ENCODE results near the gene SRGAP2C.
"Not testable (repeated sequence)": the region's sequence is repeated elsewhere in the genome, so short reads cannot be mapped to it uniquely, and the experiment has no call there.

The SRGAP2C gene

DNA sequence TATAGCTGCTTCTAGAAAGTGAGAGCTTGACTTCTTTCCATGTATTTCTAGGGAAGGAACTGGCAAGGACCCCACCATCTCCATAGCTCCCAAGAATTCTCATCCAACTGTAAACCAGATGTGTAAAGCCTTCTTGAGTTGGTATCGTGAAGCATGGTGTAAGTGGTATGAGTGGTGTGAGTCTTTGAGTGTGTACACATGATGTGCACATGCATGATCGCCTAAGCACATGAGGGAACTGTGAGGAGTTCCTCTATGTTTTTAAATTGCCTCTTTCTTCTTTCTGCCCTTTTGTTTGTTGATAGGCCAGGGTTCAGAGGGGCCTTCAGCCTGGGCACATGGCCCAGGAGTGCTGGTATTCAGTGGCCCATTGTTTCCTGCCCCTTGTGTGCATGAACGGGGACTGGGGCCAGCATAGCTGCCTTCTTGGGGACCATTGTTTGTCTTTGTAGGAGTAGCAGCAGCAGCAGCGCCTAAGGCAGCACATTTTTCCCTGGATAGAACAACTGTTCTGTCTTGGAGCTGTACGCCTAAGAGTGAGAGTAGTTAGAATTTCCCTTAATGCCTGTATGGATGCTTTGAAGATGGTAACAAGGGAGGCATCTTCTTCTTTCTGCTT, 96.0 kb downstream of the SRGAP2C start:
- DNase-seq = not testable (repeated sequence)

DNA sequence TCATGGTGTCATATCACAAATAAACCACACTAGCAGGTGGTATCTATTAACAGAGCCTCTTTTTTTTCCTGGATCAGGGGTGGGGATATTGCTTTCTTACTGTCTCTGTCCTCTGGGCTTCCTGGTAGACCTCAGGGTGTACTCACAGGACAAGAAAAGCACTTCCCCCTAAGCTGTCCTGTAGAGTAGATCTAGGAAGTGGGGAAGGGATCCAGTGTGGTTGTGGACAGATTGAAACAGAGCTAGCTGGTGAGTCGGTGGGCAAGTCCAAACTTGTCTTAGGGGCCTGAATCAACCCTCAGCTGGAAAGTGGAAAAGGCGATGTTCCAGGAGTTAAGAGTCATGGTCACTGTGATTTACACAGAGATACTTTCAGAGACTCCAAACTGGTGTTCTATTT, 96.7 kb downstream of the SRGAP2C start:
- DNase-seq = not testable (repeated sequence)

DNA sequence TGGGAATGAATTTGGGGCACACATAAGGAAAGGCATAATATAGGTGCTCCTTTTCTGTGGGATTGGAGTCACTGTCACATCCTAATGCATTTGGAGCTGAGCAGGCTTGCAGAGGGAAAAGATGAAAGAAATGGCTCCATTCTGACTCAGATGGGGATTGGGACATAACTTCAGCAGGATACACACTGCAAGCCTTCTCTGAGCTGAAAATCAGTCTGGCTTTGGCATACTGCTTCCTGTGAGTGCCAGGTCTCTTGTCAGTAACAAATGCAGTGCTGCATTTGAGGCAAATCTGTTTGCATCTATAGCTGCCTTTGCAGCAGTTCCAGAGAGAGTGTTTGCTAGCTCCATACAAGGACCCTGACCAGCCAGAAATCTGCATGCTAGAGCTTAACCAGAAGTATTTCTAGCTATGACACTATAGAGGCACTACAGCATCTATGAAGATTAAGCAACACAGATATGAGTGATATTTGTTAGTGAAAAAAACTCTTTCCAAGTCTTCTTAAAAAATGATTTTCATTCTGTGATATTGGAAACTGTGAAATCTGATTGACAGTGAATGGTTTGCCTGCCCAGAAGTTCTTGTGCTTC, 98.9 kb downstream of the SRGAP2C start:
- DNase-seq = not testable (repeated sequence)

DNA sequence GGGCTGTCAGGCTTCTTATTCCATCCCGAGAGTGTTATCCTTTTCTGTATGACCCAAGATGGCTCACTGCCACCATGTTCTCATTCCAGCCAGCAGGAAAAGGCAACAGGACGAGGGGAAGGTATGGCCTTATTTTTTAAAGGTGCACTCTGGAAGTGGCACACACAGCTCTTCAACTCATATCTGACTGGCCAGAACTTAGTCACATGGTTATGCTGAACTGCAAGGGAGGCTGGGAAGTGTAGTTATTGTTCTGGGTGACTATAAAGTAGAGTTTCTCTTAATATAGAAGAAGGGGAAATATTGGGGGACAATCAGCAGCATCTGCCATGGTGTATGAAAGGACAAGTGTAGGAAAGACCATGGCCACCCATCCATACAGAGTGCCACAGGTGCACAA, 107.8 kb downstream of the SRGAP2C start:
- DNase-seq = not testable (repeated sequence)

DNA sequence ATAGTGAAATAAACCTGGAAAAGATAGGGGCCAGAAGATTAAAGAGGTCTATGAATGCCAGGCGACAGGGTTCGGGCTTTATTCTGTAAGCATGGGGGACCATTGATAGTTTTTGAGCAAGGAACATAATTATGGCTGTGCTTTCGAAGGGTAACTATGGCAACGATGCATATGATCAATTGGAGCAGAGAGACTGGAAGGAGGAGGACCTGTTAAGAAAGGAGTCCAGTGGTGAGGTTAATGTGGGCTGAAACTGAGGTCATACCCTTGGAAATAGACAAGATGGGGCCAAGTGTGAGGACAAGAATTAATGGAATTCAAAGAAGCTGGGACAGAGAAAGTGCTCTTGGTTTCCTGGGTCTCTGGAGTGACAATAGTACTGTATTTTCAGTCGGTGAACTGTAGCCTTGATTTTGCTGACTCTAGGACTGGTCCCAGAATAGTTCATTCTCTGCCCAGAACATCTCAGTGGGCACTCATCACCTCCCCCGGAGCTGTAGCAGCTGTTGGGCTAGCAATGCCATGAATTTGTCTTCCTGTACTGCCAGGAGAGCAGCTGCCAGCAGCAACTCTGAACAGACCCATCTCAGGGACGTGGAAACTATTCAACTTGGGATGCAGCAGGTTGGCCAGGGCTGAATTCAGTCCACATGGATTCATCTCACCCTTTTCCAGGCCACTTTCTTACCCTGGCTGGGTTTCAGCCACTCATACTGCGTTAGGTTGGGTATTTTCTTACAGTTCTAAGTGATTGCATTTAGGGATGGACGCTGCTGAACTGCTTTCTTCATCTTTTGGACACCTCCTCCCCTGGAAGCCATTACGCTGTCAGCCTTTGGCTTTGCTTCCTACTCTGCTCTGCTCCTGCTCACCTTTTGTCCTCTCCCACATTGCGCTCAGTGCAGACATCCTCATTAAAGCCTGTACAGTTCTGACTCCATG, 108.8 kb downstream of the SRGAP2C start:
- not testable (repeated sequence) for DNase-seq

DNA sequence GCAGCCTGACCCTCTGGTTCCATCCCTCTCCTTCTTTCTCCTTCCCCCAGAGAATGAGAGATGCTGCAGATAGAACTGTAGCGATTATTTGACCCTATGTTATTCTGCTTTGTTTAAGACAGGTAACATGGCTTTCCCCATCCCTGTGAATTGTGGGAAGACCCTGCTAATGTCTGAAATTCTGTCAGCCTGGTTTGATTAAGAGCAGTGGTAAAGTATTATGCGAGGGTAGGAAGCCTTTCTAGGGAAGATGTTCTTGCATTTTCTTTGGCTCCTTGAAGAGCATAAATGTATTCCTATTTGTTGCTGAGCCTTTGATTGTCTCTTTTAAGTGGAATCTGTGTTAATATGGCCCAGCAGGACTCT, 109.4 kb downstream of the SRGAP2C start:
- not testable (repeated sequence) for DNase-seq

DNA sequence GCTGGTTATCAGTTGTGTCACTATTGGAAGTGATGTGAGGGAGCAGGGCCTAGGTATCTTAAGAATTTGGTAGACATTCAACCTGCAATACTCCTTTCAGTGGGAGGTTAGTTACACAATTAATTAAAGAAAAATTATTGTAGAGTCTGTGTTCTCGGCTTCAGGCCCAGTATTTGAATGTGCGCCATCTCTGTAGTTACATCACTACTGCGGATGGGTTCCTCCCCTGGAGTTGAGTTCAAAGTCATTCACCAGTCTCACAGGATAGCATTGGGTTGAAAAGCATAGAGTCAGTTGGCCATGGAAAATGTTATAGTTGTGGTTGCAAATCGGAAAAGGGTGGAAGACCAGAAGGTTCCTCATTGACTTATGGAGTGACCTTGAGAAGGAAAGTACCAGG, 111.8 kb downstream of the SRGAP2C start:
- DNase-seq = not testable (repeated sequence)

DNA sequence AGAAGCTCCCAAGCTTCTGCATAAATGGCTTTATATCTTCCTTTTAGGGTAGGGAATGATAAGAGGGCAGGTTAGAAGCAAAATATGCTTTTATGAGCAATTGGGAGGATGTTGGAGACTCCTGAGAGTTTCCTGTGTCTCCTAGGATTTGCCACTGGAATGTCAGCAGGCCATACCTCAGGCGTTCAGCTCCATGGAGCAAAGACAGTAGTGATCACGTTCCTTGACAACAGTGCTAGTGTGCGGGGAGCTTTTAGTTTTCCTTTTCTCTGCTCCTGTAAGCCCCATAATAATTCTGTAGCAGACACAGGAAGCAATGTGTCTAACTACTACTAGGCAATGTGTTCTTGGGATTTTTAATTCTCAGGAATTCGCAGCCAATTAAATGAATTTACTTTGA, 113.8 kb downstream of the SRGAP2C start:
- DNase-seq = not testable (repeated sequence)

DNA sequence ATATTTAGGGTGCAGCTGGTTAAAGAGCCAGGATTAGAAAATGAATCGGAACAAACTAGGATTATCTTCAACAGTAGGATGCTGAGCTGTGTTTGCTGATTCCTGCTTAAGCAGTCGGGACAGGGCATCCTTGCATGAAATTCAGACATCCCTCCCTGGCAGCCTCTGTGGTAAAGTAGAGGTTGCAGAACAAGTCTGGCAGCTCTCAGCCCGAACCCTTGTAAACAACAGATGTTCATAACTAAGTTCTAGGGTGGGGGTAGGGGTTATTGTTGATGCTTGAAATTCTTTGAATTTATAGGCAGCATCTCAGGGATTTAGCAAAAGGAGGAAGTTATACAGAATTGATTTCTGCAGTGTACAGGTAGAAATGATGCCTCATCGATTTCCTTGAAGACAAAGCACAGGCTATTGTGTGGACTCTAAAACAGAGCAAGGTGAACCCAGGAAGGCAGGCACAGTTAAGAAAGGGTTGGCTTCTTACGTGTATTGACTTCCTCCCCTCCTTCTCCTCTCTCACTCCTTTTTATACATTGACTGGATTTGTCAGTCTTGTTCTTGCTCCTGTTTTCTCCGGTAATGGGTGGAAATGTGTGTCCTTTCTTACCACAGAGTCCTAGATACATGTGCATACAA, 114.9 kb downstream of the SRGAP2C start:
- not testable (repeated sequence) for DNase-seq

DNA sequence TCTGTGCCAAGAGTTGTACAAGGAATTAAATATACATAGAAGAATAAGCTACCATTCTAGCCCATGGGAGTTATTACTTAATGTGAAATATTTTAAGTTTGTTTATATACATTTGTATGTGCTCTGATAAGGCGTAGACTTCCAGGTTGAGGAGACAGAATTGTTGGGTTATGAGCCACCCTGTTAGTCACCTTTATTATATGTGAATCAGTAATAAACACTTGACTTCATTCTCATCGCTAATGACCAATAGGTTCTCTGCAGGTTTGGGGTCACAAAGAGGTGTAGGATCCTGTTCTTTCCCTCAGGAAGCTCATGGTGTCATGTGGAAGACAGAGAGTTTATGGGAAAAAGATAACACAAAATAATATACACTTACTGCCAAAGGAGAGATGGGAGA, 117.1 kb downstream of the SRGAP2C start:
- DNase-seq = not testable (repeated sequence)

DNA sequence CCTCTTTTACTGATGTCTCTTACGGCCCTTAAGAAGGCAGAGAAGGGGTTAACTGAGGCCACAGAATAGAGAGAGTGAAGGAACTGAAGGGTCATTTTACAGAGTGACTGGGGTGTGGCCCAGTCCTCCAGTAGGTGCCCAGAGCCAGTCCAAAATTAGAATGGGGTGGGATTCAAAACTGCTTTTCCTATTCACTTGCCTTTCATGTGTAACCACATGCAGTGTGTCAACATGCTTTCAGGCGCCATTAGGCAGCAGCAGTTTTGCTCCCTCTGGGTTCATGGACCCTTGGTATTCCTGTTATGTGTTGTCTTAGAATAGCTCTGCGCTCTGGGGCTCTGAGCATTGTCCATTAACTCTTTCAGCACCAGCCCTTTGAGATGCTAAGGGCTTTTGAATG, 123.0 kb downstream of the SRGAP2C start:
- not testable (repeated sequence) for DNase-seq

DNA sequence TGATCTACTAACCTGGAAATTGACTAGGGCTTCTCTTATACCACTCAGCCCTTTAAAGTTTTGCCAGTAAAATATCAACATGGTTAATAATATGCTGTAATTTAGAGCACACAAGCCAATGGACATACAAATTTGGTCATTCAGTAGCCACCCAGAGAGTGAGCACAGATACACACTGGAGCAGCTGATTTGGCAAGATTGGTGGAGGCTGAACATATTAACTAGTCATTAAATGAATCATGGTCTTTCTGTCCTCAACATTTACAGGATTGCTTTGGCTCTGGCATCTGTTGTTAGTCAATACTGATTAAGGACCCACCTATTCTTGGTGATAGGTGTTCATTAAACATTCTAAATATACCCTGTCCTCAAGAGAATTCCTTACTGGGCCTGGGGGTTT, 130.7 kb downstream of the SRGAP2C start:
- not testable (repeated sequence) for DNase-seq

DNA sequence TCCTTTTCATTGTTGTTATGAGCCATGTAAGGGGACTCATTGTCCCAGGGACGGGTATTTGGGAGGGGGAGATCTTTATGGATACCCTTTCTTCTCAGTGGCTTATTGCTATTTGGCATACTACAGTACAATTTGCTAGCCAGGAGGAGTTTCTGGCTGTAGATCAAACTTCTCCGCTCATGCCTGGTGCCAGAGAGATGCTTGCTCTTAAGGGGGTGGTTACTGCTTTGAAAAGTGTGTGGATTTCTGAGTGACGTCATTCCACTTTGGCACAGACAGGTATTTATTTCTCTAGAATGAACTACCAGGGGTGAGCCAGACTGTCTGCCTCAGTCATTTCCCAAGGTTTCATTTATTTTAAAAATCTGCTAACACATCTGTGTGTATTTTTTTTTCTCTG, 131.3 kb downstream of the SRGAP2C start:
- DNase-seq = not testable (repeated sequence)

DNA sequence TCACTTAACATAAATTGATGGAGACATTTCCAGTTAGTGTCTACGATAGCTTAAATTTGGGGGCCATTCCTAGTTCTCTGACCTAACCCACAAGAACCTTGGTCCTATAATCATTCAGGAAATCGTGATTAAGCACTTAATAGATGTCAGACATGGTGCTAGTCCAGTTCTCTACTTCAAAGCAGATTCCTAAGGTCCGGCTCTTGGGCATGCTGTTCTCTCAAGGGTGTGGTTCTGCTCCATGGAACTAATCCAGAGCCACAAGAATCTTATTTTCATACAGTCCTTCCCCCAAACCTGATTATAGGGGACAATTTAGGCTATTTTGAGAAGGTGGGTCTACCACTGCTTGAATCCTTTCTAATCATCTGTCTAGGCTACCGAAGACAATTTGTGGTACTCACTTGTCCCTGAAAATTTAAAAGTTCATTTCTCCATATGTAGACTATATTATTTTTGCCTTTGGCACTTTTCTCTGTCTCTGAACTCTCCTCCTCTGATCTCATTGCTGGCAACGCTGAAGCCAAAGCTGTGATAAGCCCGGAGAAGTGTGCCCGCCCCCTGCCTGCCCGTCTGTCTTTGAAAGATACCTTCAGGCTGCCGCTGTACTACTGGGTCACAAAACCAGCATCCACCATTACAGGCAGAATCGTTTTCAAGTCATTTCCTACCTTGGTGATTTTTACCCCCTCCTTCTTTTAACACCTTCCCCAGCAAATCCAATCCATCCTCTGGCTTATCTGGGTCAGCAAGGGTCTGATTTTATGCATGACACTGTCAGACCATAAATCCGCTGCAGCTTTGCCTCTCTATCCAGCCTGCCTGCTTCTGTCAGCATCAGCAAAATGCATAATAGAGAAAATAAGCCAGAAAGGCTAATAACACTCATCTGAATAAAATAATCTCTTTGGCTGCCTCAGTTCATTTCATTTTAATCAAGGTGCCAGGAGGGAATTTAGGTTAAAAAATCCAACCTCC, 133.0 kb downstream of the SRGAP2C start:
- DNase-seq = not testable (repeated sequence)

DNA sequence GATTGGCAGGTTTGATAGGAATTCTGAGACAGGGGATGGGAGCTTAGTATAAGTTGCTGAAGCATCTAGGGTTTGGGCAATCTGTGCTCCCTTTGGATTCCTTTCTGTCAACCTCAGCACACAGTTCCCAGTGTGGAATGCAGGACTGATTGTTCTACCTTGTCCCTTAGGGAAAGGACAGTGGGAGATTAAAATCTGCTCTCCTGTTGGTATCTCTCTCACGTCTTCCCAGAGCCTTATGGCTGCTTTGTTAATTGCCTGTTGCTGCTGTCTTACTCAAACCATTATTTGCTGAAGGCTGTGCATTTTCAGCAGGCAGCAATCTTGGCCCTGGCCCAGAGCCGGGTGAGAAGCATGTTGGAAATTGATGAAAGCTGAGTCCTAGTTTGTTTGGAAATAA, 133.9 kb downstream of the SRGAP2C start:
- DNase-seq = not testable (repeated sequence)

DNA sequence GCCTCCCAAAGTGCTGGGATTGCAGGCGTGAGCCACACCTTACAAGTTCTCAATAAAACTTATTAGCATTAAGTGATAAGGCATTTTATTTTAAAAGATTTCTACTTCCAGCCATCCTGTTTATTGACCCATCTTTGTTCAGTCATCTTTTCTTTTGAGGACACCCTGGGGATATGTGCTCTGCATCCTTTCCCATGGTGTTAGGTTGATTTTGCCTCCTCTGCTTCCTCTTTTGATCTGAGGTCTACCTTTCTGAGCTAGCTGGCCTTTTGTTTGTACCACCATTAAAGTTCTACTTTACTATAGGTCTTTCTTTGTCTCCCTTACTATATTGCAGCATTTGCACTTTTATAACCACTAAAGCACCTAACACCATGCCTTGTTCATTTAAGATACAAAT, 136.9 kb downstream of the SRGAP2C start:
- DNase-seq = not testable (repeated sequence)

DNA sequence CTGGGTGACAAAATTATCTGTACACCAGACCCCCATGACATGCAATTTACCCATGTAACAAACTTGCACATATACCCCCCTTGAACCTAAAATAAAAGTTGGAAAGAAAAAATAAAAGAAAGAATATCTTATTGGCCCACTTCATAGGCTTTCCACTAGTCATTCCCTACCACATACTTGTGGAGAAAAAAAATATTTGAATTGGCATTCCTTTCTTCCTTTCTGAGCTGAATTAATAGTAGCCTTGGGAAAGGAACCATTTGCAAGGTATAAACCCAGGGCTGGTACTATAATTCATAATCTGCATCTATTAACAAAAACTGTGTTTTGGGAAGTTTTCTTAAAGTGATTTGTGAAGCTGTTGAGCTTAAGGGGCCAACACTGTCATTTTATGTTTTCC, 140.0 kb downstream of the SRGAP2C start:
- DNase-seq = not testable (repeated sequence)

DNA sequence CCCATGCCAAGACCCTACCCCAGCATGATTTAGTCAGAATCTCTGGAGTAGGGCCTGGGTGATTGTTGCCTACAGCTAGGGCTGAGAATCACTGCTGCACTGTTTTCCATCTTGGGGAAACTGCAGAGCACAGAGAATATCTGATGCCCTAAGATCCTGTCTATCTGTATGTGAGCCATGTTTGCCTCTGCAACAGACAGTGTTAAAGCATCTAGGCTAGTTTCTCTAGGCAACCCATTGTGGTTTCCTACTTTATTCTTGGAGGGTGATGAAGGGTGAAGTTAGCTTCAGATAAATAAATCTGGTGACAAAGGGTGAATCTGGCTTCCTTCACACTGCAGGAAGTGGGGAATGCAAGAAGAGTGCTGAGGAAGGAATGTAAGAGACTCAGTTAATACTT, 147.4 kb downstream of the SRGAP2C start:
- DNase-seq = not testable (repeated sequence)

DNA sequence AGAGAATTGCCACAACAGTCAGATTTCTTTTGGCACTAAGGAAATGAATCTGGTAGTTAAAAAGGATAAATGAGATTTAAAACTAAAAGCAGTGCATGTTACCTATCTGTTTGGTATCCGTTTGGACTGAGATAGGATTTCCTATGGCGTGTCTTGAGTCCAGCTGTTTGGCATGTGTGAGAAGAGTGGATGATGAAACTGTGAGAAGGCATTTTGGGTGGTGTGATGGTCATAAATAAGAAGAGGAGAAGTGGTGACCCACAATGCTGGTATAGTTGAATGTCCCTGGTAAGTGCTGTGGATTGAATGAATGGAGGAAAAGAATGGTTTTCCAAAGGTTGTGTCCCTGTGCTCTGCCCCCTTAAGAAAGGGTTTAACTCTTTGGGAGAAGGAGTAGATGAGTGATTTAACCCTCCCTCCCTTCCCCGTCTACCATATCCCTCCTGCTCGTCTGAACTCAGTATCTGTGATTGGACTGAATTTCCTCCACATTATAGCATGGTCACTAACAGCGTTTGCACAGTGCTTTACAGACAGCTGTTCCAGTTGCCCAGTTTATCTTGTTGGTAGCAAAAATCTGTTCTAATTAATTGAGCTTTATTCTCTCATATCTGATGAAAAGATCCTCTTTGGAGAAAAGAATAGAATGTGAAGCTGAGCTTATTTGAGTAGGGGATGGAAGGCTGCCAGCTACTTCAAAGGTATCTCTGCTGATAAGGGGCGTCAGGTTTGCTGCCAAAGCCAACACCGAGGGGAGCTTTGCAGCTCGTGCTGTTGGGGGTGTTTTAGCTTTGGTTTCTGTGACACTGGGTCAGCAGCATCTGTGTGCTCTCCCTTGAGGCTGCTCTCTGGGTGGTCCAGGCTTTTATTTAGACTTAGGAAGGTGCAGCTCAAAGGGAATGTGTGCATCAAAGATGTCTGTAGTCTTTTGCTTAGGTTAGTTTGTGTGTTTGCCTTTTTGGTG, 148.1 kb downstream of the SRGAP2C start:
- not testable (repeated sequence) for DNase-seq

DNA sequence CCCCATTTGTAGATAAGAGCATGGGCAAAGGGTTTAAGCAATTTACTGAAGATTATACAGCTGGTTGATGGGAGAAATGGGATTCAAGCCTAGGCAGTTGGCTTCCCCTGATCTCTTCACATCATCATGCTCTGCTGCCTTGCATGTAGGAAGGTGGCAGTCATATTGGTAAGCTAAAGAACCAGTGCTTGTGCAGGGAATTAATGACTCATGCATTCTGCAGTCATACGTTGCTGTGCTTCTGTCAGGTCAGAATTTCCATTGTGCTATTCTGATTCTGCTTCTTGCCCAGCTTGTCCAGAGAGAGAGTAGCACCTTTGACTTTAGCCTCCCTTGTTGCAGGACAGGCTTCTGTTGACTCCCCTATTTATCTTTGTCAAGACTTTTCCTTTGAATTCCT, 153.2 kb downstream of the SRGAP2C start:
- DNase-seq = not testable (repeated sequence)

DNA sequence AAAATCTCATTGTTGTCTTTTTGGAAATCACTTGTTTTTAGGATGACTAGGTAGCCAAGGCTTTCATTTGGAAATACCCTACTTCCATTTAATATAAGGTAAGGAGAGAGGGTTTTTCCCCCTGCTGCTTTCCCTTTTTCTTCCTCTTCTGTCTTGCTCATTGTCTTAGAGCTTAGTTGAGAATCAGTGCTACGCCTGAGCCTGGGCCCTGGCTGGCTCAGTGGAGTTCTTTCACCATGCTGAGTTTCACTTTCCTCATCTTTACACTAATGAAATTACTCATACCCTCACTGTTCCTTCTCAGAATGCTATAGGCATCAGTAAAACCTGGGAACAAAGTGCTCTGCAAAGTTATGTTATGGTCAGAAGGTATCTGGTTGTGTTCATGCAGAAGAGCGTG, 154.8 kb downstream of the SRGAP2C start:
- DNase-seq = not testable (repeated sequence)

Data from cerebellar nuclear complex (tissue), 1 donor.